NB4 (cell line): ENCODE data around the gene MBNL2.

Source experiments
- POLR2A ChIP-seq: IDR thresholded peaks from 2 replicates; pipeline ENCODE4 v1.6.1; 2011; ENCODE audit warnings: mild to moderate bottlenecking; ENCODE audit not compliant: insufficient read length; ENCODE audit errors: extremely low read depth
- TF ChIP-seq, protein P1 (sequence below): IDR thresholded peaks from one replicate; pipeline ENCODE4 v1.5.1; 2012; ENCODE audit warnings: low read depth, low read length
- TF ChIP-seq, protein P2 (sequence below): IDR thresholded peaks from 2 replicates; pipeline ENCODE4 v1.6.1; 2011; ENCODE audit warnings: low read depth, low read length

DNA sequence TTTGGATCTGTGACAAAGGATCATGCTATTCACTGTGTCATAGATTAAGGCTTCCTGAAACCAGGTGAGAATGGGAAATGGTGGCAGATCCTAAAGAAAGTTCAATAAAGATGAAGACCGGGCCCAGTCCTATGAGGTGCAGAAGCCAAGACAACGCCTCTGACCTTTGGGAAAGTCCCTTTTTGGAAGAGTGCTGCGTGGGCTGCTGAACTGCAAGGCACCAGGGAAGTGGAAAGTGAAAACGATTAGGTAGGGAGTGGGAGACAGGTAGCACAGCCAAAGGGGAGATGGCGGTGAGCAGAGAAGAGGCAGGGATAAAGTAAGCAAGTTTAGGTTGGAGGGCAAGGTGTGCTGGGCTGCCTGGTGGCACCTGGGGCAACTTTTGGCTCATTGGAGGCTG, 16.3 kb downstream of the MBNL2 start:
- TF ChIP-seq, protein P1, sequence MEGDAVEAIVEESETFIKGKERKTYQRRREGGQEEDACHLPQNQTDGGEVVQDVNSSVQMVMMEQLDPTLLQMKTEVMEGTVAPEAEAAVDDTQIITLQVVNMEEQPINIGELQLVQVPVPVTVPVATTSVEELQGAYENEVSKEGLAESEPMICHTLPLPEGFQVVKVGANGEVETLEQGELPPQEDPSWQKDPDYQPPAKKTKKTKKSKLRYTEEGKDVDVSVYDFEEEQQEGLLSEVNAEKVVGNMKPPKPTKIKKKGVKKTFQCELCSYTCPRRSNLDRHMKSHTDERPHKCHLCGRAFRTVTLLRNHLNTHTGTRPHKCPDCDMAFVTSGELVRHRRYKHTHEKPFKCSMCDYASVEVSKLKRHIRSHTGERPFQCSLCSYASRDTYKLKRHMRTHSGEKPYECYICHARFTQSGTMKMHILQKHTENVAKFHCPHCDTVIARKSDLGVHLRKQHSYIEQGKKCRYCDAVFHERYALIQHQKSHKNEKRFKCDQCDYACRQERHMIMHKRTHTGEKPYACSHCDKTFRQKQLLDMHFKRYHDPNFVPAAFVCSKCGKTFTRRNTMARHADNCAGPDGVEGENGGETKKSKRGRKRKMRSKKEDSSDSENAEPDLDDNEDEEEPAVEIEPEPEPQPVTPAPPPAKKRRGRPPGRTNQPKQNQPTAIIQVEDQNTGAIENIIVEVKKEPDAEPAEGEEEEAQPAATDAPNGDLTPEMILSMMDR, result no peak
- TF ChIP-seq POLR2A, result no peak
- TF ChIP-seq, protein P2, sequence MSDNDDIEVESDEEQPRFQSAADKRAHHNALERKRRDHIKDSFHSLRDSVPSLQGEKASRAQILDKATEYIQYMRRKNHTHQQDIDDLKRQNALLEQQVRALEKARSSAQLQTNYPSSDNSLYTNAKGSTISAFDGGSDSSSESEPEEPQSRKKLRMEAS, result no peak
